DMS79 (cell line): ENCODE measurements around the gene HTRA1.

Source experiments
- DNase-seq: peaks from one replicate; lab custom pipeline; 2025; lab: John Stamatoyannopoulos, UW

The HTRA1 gene

GRCh38 chr10:122554131-122555036 lies 93.0 kb downstream of the HTRA1 start:
- DNase-seq = no peak

GRCh38 chr10:122555442-122555841 lies 94.1 kb downstream of the HTRA1 start:
- no peak for DNase-seq

GRCh38 chr10:122557516-122557915 lies 96.2 kb downstream of the HTRA1 start:
- no peak for DNase-seq

- no peak for DNase-seq
These were observed 97.1 kb downstream of the HTRA1 start for GRCh38 chr10:122558452-122558851.

- no peak for DNase-seq
These were observed 97.9 kb downstream of the HTRA1 start for GRCh38 chr10:122559228-122559627.

GRCh38 chr10:122560279-122560804 lies 99.0 kb downstream of the HTRA1 start, which contains the start of gene DMBT1:
DMBT1 (plus strand) TSS chr10:122560754; CDS start chr10:122560771, 17 bp downstream.
- DNase-seq = no peak

GRCh38 chr10:122561212-122561611 lies 99.9 kb downstream of the HTRA1 start:
- no peak for DNase-seq

GRCh38 chr10:122561792-122562191 lies 100.4 kb downstream of the HTRA1 start:
- DNase-seq = no peak
